ENCODE results near the gene CD34.

CD34 gene

DNA sequence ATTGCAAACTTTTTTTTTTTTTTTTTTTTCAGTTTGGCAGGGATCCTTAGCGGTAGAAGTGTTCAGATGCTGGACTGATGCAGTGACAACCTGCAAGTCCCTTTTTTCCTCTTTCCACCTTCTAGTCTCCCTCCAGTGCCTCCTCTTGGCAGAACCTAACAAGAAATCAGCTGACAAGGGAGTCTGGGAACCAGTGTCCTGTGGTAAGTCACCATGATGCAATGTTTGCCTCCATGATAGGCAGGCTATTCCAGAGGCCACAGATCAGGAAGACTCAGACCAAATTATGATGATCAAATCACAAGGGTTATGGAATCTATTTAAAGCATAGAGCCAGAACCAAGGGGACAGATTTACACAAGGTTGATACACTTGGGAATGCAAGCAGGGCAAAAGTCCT is 3.0 kb upstream of the CD34 start:
- WGBS (ENCODE audit: extremely low coverage, insufficient coverage, insufficient read length): no CpG with 5 or more reads among the region's 1 CpG
- Histone ChIP-seq H2BK12ac (ENCODE audit: low read length) (no peak overlapping the region), H3K36me3 (ENCODE audit: control insufficient read depth in 1 of 2, insufficient read depth in 2 of 2, low read length in 2 of 2) (no peaks in the 10 kb centered on the region), H3K18ac (ENCODE audit: low read length) (no peak overlapping the region), H4K12ac (ENCODE audit: low read depth, low read length) (no peak overlapping the region), H3K79me1 (ENCODE audit: low read length) (no peaks in the 10 kb centered on the region), H3K4ac (ENCODE audit: low read depth, low read length) (no peak overlapping the region), H3K14ac (ENCODE audit: low read length) (no peak overlapping the region), H3K4me1 (ENCODE audit: control insufficient read depth in 1 of 2, insufficient read depth in 2 of 2, low read length in 2 of 2) (peaks cover 0 to 5% of the 10 kb centered on the region in 2 experiments), H4K8ac (ENCODE audit: low read depth, low read length) (no peak overlapping the region), H3K9ac (ENCODE audit: low read length) (no peak overlapping the region), H3K27me3 (ENCODE audit: insufficient read depth, low read length) (peaks cover 28% of the 10 kb centered on the region), H2BK5ac (ENCODE audit: low read depth, low read length, poor library complexity) (no peak overlapping the region), H3K9me3 (ENCODE audit: insufficient read depth, low read depth, low read length) (peaks cover 2% of the 10 kb centered on the region), H4K91ac (ENCODE audit: low read depth, low read length) (no peak overlapping the region), H3K4me3 (ENCODE audit: low read depth, low read length) (no peak overlapping the region), H3K23ac (ENCODE audit: low read length) (no peak overlapping the region), H2AFZ (ENCODE audit: insufficient read depth, low read length, poor library complexity) (no peak overlapping the region), H2AK5ac (ENCODE audit: low read length) (no peak overlapping the region), H3K27ac (ENCODE audit: low read depth, low read length) (no peak overlapping the region), H2BK120ac (ENCODE audit: insufficient read depth, low read length, poor library complexity) (no peak overlapping the region), H3K79me2 (ENCODE audit: control insufficient read depth, insufficient read depth, low read length, poor library complexity) (no peaks in the 10 kb centered on the region), H3K4me2 (ENCODE audit: low read length) (no peak overlapping the region)
- DNase-seq: no peak

DNA sequence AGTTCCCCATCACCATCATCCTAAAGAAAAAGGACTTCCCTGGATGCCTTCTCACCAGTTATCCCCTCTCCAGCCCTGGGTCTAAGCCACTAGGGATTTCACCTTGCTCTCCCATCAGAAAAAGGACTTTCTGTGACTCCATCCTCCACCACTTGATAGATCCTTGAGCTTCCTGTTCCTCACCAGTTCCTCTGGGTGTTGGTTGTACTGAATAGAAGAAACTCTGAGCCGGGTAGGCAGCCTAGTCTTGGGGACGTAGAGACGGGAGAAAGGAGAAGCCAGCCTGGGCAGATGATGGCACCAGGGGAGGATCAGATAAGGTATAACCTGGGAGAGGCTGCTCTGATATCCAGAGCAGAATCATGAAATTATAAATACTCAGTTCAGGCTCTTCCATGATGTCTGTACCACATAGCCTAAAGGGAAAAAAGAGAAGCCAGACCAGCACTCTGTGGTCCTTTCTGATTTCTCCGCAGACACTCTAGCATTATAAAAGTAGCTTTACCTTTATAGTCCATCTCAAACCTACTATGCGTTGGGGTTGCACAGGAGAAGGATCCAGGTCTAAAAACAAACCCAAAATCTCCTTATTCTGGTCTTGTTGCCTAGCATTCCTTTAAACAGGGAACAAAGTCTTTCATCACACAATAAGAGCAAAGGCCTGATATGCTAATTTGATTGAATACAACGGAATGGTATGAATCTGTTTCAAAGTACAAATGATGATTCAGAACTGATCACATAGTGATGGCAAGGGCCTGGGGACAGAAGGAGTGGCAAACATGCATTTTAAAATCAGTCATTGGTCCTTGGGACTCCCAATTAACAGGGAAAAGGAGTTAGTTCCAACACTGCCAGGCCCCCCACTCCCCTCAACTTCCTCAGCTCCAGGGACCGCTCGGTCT is 1.2 kb upstream of the CD34 start:
- Histone ChIP-seq H3K4ac (ENCODE audit: low read depth, low read length) (no peak overlapping the region), H3K9ac (ENCODE audit: low read length) (no peak overlapping the region), H3K18ac (ENCODE audit: low read length) (no peak overlapping the region), H4K8ac (ENCODE audit: low read depth, low read length) (no peak overlapping the region), H4K91ac (ENCODE audit: low read depth, low read length) (no peak overlapping the region), H3K79me1 (ENCODE audit: low read length) (no peaks in the 10 kb centered on the region), H3K36me3 (ENCODE audit: control insufficient read depth in 1 of 2, insufficient read depth in 2 of 2, low read length in 2 of 2) (no peaks in the 10 kb centered on the region), H3K4me2 (ENCODE audit: low read length) (no peak overlapping the region), H2BK120ac (ENCODE audit: insufficient read depth, low read length, poor library complexity) (no peak overlapping the region), H2BK12ac (ENCODE audit: low read length) (no peak overlapping the region), H3K9me3 (ENCODE audit: insufficient read depth, low read depth, low read length) (peaks cover 2% of the 10 kb centered on the region), H3K79me2 (ENCODE audit: control insufficient read depth, insufficient read depth, low read length, poor library complexity) (no peaks in the 10 kb centered on the region), H3K4me3 (ENCODE audit: low read depth, low read length) (no peak overlapping the region), H2AFZ (ENCODE audit: insufficient read depth, low read length, poor library complexity) (no peak overlapping the region), H2AK5ac (ENCODE audit: low read length) (no peak overlapping the region), H2BK5ac (ENCODE audit: low read depth, low read length, poor library complexity) (no peak overlapping the region), H3K27me3 (ENCODE audit: insufficient read depth, low read length) (peaks cover 29% of the 10 kb centered on the region), H3K27ac (ENCODE audit: low read depth, low read length) (no peak overlapping the region), H4K12ac (ENCODE audit: low read depth, low read length) (no peak overlapping the region), H3K14ac (ENCODE audit: low read length) (no peak overlapping the region), H3K4me1 (ENCODE audit: control insufficient read depth in 1 of 2, insufficient read depth in 2 of 2, low read length in 2 of 2) (peaks cover 0 to 5% of the 10 kb centered on the region in 2 experiments), H3K23ac (ENCODE audit: low read length) (no peak overlapping the region)
- no CpG with 5 or more reads among the region's 8 CpGs for WGBS (ENCODE audit: extremely low coverage, insufficient coverage, insufficient read length)
- DNase-seq: no peak

- H3K4ac ChIP-seq (ENCODE audit: low read depth, low read length): no peak overlapping the region
- no peak overlapping the region for H3K23ac ChIP-seq (ENCODE audit: low read length)
- no peak overlapping the region for H2BK5ac ChIP-seq (ENCODE audit: low read depth, low read length, poor library complexity)
- H2BK120ac ChIP-seq (ENCODE audit: insufficient read depth, low read length, poor library complexity): no peak overlapping the region
- H3K9me3 ChIP-seq (ENCODE audit: insufficient read depth, low read depth, low read length): peaks cover 2% of the 10 kb centered on the region
- no peak overlapping the region for H4K8ac ChIP-seq (ENCODE audit: low read depth, low read length)
- no peak overlapping the region for H3K27ac ChIP-seq (ENCODE audit: low read depth, low read length)
- no peak for DNase-seq
- H3K4me3 ChIP-seq (ENCODE audit: low read depth, low read length): no peak overlapping the region
- no CpG with 5 or more reads among the region's 4 CpGs for WGBS (ENCODE audit: extremely low coverage, insufficient coverage, insufficient read length)
- no peak overlapping the region for H2AFZ ChIP-seq (ENCODE audit: insufficient read depth, low read length, poor library complexity)
- H3K4me1 ChIP-seq (ENCODE audit: control insufficient read depth in 1 of 2, insufficient read depth in 2 of 2, low read length in 2 of 2): peaks cover 0 to 5% of the 10 kb centered on the region in 2 experiments
- no peak overlapping the region for H3K14ac ChIP-seq (ENCODE audit: low read length)
- no peak overlapping the region for H4K12ac ChIP-seq (ENCODE audit: low read depth, low read length)
- H3K9ac ChIP-seq (ENCODE audit: low read length): no peak overlapping the region
- H4K91ac ChIP-seq (ENCODE audit: low read depth, low read length): no peak overlapping the region
- no peak overlapping the region for H3K4me2 ChIP-seq (ENCODE audit: low read length)
- H3K79me1 ChIP-seq (ENCODE audit: low read length): no peaks in the 10 kb centered on the region
- H3K36me3 ChIP-seq (ENCODE audit: control insufficient read depth in 1 of 2, insufficient read depth in 2 of 2, low read length in 2 of 2): no peaks in the 10 kb centered on the region
- no peak overlapping the region for H2BK12ac ChIP-seq (ENCODE audit: low read length)
- H2AK5ac ChIP-seq (ENCODE audit: low read length): no peak overlapping the region
- H3K18ac ChIP-seq (ENCODE audit: low read length): no peak overlapping the region
- no peaks in the 10 kb centered on the region for H3K79me2 ChIP-seq (ENCODE audit: control insufficient read depth, insufficient read depth, low read length, poor library complexity)
- peaks cover 29% of the 10 kb centered on the region for H3K27me3 ChIP-seq (ENCODE audit: insufficient read depth, low read length)
These were observed 1.2 kb downstream of the CD34 start for GRCh38 chr1:207909687-207910086.

DNA sequence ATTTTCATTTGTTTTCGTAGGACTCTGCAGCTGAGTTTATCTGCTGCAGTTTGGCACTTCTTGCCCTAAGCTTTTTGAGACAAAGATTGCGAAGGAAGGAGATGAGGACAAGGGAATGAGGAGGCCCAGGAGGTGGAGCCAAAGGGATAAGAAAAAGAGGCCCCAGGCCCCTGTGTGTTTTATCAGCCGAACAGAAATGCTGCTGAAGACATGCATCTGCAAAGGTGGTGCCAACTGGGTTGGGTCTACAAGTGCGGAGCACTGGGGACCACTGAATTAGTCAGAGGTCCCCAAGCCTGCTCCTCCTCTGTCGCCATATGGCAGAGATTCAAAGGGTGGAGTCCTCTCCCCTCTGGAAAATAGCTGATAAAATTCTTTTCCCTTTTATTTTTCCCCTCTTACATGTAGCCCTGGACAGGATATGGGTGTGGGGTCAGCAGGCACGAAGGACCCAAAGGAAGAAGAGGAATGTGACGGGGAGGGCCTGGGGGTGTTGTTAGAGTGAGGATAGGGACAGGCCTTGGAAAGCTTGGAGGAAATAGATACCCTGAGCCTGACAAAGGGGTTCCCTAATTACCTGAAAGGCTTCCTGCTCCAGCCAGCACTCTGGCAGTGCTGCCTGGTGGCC is 2.7 kb downstream of the CD34 start:
- DNase-seq: no peak
- no peak overlapping the region for H3K14ac ChIP-seq (ENCODE audit: low read length)
- no peak overlapping the region for H3K4me2 ChIP-seq (ENCODE audit: low read length)
- WGBS (ENCODE audit: extremely low coverage, insufficient coverage, insufficient read length): no CpG with 5 or more reads among the region's 7 CpGs
- H3K27me3 ChIP-seq (ENCODE audit: insufficient read depth, low read length): peaks cover 29% of the 10 kb centered on the region
- H3K9me3 ChIP-seq (ENCODE audit: insufficient read depth, low read depth, low read length): peaks cover 2% of the 10 kb centered on the region
- H3K4me3 ChIP-seq (ENCODE audit: low read depth, low read length): no peak overlapping the region
- no peaks in the 10 kb centered on the region for H3K79me1 ChIP-seq (ENCODE audit: low read length)
- no peak overlapping the region for H3K9ac ChIP-seq (ENCODE audit: low read length)
- H3K27ac ChIP-seq (ENCODE audit: low read depth, low read length): no peak overlapping the region
- H3K36me3 ChIP-seq (ENCODE audit: control insufficient read depth in 1 of 2, insufficient read depth in 2 of 2, low read length in 2 of 2): no peaks in the 10 kb centered on the region
- no peak overlapping the region for H2AK5ac ChIP-seq (ENCODE audit: low read length)
- H2BK120ac ChIP-seq (ENCODE audit: insufficient read depth, low read length, poor library complexity): no peak overlapping the region
- peaks cover 0 to 5% of the 10 kb centered on the region in 2 experiments for H3K4me1 ChIP-seq (ENCODE audit: control insufficient read depth in 1 of 2, insufficient read depth in 2 of 2, low read length in 2 of 2)
- H2BK12ac ChIP-seq (ENCODE audit: low read length): no peak overlapping the region
- no peak overlapping the region for H2BK5ac ChIP-seq (ENCODE audit: low read depth, low read length, poor library complexity)
- no peak overlapping the region for H3K18ac ChIP-seq (ENCODE audit: low read length)
- H4K8ac ChIP-seq (ENCODE audit: low read depth, low read length): no peak overlapping the region
- no peaks in the 10 kb centered on the region for H3K79me2 ChIP-seq (ENCODE audit: control insufficient read depth, insufficient read depth, low read length, poor library complexity)
- H3K23ac ChIP-seq (ENCODE audit: low read length): no peak overlapping the region
- no peak overlapping the region for H3K4ac ChIP-seq (ENCODE audit: low read depth, low read length)
- H4K91ac ChIP-seq (ENCODE audit: low read depth, low read length): no peak overlapping the region
- no peak overlapping the region for H2AFZ ChIP-seq (ENCODE audit: insufficient read depth, low read length, poor library complexity)
- no peak overlapping the region for H4K12ac ChIP-seq (ENCODE audit: low read depth, low read length)

Measured in trophoblast cell (in vitro differentiated cells and primary cell).